K562 (cell line): ENCODE measurements around the gene HNMT. TPM values are rescaled to one million over a fixed set of nuclear protein-coding genes. Genes with fewer than 3 reads are reported as not detected.

Source experiments
- BMI1 ChIP-seq: fragments of 150-350 bp; IDR thresholded peaks from 2 replicates; pipeline ENCODE4 v1.6.1; 2014; ENCODE audit warnings: low read length
- CBFA2T2 ChIP-seq: fragments of 450-650 bp; conservative IDR thresholded peaks from 2 replicates; pipeline ENCODE4 v1.6.1; 2017; ENCODE audit warnings: mild to moderate bottlenecking
- CREBBP ChIP-seq: IDR thresholded peaks from one replicate; pipeline ENCODE4 v1.6.1; 2012; ENCODE audit warnings: low read depth, mild to moderate bottlenecking, control low read depth, inconsistent platforms, low read length
- ELF1 ChIP-seq: fragments of 200-800 bp; sonication (Bioruptor generic); IDR thresholded peaks from 2 replicates; pipeline ENCODE4 v1.6.1; 2016; ENCODE audit warnings: missing genetic modification characterization, missing compliant biosample characterization
- ESRRB ChIP-seq: fragments of 250-450 bp; sonication (Bioruptor Pico); IDR thresholded peaks from 2 replicates; pipeline ENCODE4 v1.5.0; 2020; ENCODE audit warnings: mild to moderate bottlenecking, moderate library complexity, borderline replicate concordance
- ETV6 ChIP-seq, 3 experiments: fragments of 150-350 bp in 1 of 3; sonication (generic) in 1 of 3; formaldehyde crosslinking in 1 of 3; IDR thresholded peaks; 2 replicates each; pipeline versions ENCODE4 v1.6.1 to v1.8.0; 2014 to 2022; ENCODE audit warnings: borderline replicate concordance in 2 of 3, low read depth in 2 of 3, antibody characterized with exemption in 1 of 3, low read length in 1 of 3, mild to moderate bottlenecking in 1 of 3, missing genetic modification reagents in 1 of 3
- EWSR1 ChIP-seq: fragments of 450-650 bp; IDR thresholded peaks from 2 replicates; pipeline ENCODE4 v1.6.1; 2018; ENCODE audit warnings: borderline replicate concordance, mild to moderate bottlenecking, low read depth, moderate library complexity; ENCODE audit not compliant: partially characterized antibody
- HDAC3 ChIP-seq: fragments of 450-650 bp; IDR thresholded peaks from 2 replicates; pipeline ENCODE4 v1.6.1; 2018; ENCODE audit warnings: borderline replicate concordance, mild to moderate bottlenecking, moderate library complexity; ENCODE audit not compliant: partially characterized antibody
- HDAC8 ChIP-seq: fragments of 450-650 bp; IDR thresholded peaks from 2 replicates; pipeline ENCODE4 v1.6.1; 2016; ENCODE audit warnings: mild to moderate bottlenecking, missing genetic modification characterization, moderate library complexity, missing compliant biosample characterization
- HSF4 ChIP-seq: fragments of 250-450 bp; sonication (Bioruptor Pico); IDR thresholded peaks from 2 replicates; pipeline ENCODE4 v2.1.2; 2022; ENCODE audit warnings: mild to moderate bottlenecking, moderate library complexity, borderline replicate concordance
- IFI16 ChIP-seq: fragments of 250-450 bp; sonication (Bioruptor Pico); IDR thresholded peaks from 2 replicates; pipeline ENCODE4 v2.1.2; 2022; ENCODE audit warnings: mild to moderate bottlenecking, inconsistent platforms
- ILF3 ChIP-seq: fragments of 450-650 bp; IDR thresholded peaks from 2 replicates; pipeline ENCODE4 v1.6.1; 2018; ENCODE audit warnings: antibody characterized with exemption, mild to moderate bottlenecking, moderate library complexity, borderline replicate concordance
- MEF2A ChIP-seq: IDR thresholded peaks from 2 replicates; pipeline ENCODE4 v1.6.1; 2011; ENCODE audit warnings: low read depth, mild to moderate bottlenecking, low read length, moderate library complexity; ENCODE audit not compliant: control insufficient read depth
- NCOR1 ChIP-seq: fragments of 450-650 bp; IDR thresholded peaks from 2 replicates; pipeline ENCODE4 v1.6.1; 2016; ENCODE audit warnings: mild to moderate bottlenecking, moderate library complexity
- PRPF4 ChIP-seq: fragments of 200-400 bp; formaldehyde crosslinking; IDR thresholded peaks from one replicate; pipeline ENCODE4 v1.6.1; 2017; ENCODE audit warnings: low read length, low read depth, mild to moderate bottlenecking; ENCODE audit not compliant: insufficient read depth, poor library complexity, severe bottlenecking
- RBFOX2 ChIP-seq: fragments of 200-400 bp; formaldehyde crosslinking; IDR thresholded peaks from 2 replicates; pipeline ENCODE4 v1.6.1; 2017; ENCODE audit warnings: low read depth, mild to moderate bottlenecking, low read length, moderate library complexity
- SMARCB1 ChIP-seq: IDR thresholded peaks from 2 replicates; pipeline ENCODE4 v1.6.1; 2011; ENCODE audit warnings: improper control_type of control experiment, low read depth; ENCODE audit not compliant: insufficient read length
- SMARCC2 ChIP-seq: fragments of 450-650 bp; IDR thresholded peaks from 2 replicates; pipeline ENCODE4 v1.6.1; 2017; ENCODE audit warnings: antibody characterized with exemption, moderate library complexity, mild to moderate bottlenecking, low read depth
- STAG1 ChIP-seq: sonication (generic); formaldehyde crosslinking; IDR thresholded peaks from 2 replicates; pipeline ENCODE4 v1.5.0; 2020; ENCODE audit warnings: missing genetic modification reagents, borderline replicate concordance
- STAT5A ChIP-seq: IDR thresholded peaks from 2 replicates; pipeline ENCODE4 v1.6.1; 2012; ENCODE audit warnings: low read length, inconsistent platforms, borderline replicate concordance
- TAL1 ChIP-seq: fragments of 450-650 bp; IDR thresholded peaks from 2 replicates; pipeline ENCODE4 v1.6.1; 2016; ENCODE audit warnings: mild to moderate bottlenecking
- ZNF253 ChIP-seq: fragments of 250-450 bp; sonication (Bioruptor Pico); conservative IDR thresholded peaks from 2 replicates; pipeline ENCODE4 v1.6.1; 2021; ENCODE audit warnings: mild to moderate bottlenecking
- ZNF311 ChIP-seq: fragments of 250-450 bp; sonication (Bioruptor Pico); IDR thresholded peaks from 2 replicates; pipeline ENCODE4 v1.4.0; 2020; ENCODE audit warnings: mild to moderate bottlenecking, moderate library complexity
- polyA plus RNA-seq, 8 experiments: library from polyadenylated mRNA; depleted of rRNA in 4 of 8; stranded (reverse) in 5 of 8; unstranded in 3 of 8; fragments of >200 nt; fragmentation: Nextera tagmentation in 2 of 8; fragmentation: Illumina TruSeq in 1 of 8; extraction: Ambion mirVana in 2 of 8; extraction: Trizol in 1 of 8; gene quantifications; 2 replicates each; pipeline versions ENCODE4 v1.2.1 to v1.2.3, GENCODE V29; 2011 to 2014; ENCODE audit warnings: inconsistent platforms in 1 of 8, missing spikeins in 1 of 8
- total RNA-seq, 7 experiments: library from RNA; depleted of rRNA in 6 of 7; stranded (reverse); fragments of >200 nt in 6 of 7; fragmentation: Illumina TruSeq in 2 of 7; extraction: Trizol in 2 of 7; gene quantifications; 2 replicates each; pipeline versions ENCODE4 v1.2.1 to v1.2.3, GENCODE V29; 2011 to 2021; ENCODE audit warnings: low replicate concordance in 1 of 7
- TF ChIP-seq, protein P1 (sequence below): sonication (generic); formaldehyde crosslinking; IDR thresholded peaks from 2 replicates; pipeline ENCODE4 v1.4.0; 2020; ENCODE audit warnings: mild to moderate bottlenecking, missing genetic modification reagents
- TF ChIP-seq, protein P2 (sequence below): fragments of 250-450 bp; sonication (Bioruptor Pico); IDR thresholded peaks from 2 replicates; pipeline ENCODE4 v1.4.0; 2020; ENCODE audit warnings: mild to moderate bottlenecking, moderate library complexity
- TF ChIP-seq, protein P3 (sequence below): fragments of 450-650 bp; formaldehyde crosslinking; IDR thresholded peaks from 2 replicates; pipeline ENCODE4 v1.4.0; 2020; ENCODE audit warnings: mild to moderate bottlenecking, moderate library complexity

The HNMT gene
- total and polyA plus RNA-seq, 9 of the 15 experiments (the other 6 are each of a cell fraction or from before 2014, with no cell fraction given): 3.1 to 10.9 (median 5.3) TPM

DNA sequence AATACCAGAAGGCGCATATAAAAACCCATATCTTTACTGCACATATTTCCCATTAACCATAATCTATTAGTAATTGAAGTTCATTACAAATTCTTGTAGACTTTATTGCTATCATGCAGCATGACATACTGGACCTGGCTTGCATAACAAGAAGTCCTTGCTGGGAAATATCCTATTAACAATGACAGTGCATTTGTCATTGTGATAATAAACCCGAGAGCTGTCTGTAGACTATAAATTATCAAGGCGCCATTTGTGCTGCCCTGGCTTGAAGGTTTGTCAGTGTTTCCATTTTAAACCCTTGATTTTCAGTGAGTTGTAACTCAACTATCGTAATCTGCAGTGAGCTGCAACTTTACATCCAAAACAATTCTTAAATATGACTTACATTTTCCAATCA is 59.0 kb downstream of the HNMT start (continued):
- TF ChIP-seq, protein P1, sequence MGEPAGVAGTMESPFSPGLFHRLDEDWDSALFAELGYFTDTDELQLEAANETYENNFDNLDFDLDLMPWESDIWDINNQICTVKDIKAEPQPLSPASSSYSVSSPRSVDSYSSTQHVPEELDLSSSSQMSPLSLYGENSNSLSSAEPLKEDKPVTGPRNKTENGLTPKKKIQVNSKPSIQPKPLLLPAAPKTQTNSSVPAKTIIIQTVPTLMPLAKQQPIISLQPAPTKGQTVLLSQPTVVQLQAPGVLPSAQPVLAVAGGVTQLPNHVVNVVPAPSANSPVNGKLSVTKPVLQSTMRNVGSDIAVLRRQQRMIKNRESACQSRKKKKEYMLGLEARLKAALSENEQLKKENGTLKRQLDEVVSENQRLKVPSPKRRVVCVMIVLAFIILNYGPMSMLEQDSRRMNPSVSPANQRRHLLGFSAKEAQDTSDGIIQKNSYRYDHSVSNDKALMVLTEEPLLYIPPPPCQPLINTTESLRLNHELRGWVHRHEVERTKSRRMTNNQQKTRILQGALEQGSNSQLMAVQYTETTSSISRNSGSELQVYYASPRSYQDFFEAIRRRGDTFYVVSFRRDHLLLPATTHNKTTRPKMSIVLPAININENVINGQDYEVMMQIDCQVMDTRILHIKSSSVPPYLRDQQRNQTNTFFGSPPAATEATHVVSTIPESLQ (CRISPR knock-in tag): no peak
- TF ChIP-seq NCOR1: peak; percentile 52
- TF ChIP-seq ZNF253 (CRISPR knock-in tag): no peak
- TF ChIP-seq, protein P2, sequence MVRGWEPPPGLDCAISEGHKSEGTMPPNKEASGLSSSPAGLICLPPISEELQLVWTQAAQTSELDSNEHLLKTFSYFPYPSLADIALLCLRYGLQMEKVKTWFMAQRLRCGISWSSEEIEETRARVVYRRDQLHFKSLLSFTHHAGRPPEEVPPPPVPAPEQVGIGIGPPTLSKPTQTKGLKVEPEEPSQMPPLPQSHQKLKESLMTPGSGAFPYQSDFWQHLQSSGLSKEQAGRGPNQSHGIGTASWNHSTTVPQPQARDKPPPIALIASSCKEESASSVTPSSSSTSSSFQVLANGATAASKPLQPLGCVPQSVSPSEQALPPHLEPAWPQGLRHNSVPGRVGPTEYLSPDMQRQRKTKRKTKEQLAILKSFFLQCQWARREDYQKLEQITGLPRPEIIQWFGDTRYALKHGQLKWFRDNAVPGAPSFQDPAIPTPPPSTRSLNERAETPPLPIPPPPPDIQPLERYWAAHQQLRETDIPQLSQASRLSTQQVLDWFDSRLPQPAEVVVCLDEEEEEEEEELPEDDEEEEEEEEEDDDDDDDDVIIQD (CRISPR knock-in tag): no peak
- TF ChIP-seq MEF2A: no peak
- no peak for TF ChIP-seq CBFA2T2
- TF ChIP-seq SMARCB1: no peak
- no peak for TF ChIP-seq PRPF4
- TF ChIP-seq, protein P3, sequence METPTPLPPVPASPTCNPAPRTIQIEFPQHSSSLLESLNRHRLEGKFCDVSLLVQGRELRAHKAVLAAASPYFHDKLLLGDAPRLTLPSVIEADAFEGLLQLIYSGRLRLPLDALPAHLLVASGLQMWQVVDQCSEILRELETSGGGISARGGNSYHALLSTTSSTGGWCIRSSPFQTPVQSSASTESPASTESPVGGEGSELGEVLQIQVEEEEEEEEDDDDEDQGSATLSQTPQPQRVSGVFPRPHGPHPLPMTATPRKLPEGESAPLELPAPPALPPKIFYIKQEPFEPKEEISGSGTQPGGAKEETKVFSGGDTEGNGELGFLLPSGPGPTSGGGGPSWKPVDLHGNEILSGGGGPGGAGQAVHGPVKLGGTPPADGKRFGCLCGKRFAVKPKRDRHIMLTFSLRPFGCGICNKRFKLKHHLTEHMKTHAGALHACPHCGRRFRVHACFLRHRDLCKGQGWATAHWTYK (CRISPR knock-in tag): no peak
- TF ChIP-seq STAT5A: no peak
- TF ChIP-seq ETV6 (IDR thresholded peaks at IDR 0.05; ENCODE audit: borderline replicate concordance in 1 of 2, low read depth in 2 of 2, low read length in 1 of 2): no peak
- TF ChIP-seq ETV6 (CRISPR knock-in tag; IDR thresholded peaks at IDR 0.05; ENCODE audit: borderline replicate concordance): no peak
- no peak for TF ChIP-seq HSF4
- TF ChIP-seq ELF1 (tag): no peak
- TF ChIP-seq HDAC3: peak; percentile 49
- TF ChIP-seq ZNF311: no peak
- no peak for TF ChIP-seq RBFOX2
- no peak for TF ChIP-seq ESRRB (CRISPR knock-in tag)
- 0 out of 2 replicates have a peak, but pooled peaks have one; percentile 41 for TF ChIP-seq SMARCC2
- TF ChIP-seq IFI16 (CRISPR knock-in tag): no peak
- no peak for TF ChIP-seq BMI1
- TF ChIP-seq HDAC8: no peak
- TF ChIP-seq STAG1 (CRISPR knock-in tag): no peak
- no peak for TF ChIP-seq TAL1
- TF ChIP-seq CREBBP: no peak
- no peak for TF ChIP-seq EWSR1
- TF ChIP-seq ILF3: no peak
